Activated T-helper 1 cell treated with anti-CD3 and anti-CD28 coated beads, Interleukin-2, amount 50 U/mL, for 16 hours (primary cell): ENCODE data around the gene NFIX.

Experiments
- DNase-seq, 2 donors: peaks; one replicate each; pipeline ENCODE4 v3.0.0-alpha.2; 2020; ENCODE audit warnings: low read depth in 1 of 2, low spot score in 1 of 2

NFIX gene

GRCh38 chr19:13121551-13122274, 126.4 kb downstream of the NFIX start:
- DNase-seq: no peak

- DNase-seq: no peak
Observed at GRCh38 chr19:13122275-13122878, 127.1 kb downstream of the NFIX start.

GRCh38 chr19:13122980-13123957, 128.0 kb downstream of the NFIX start:
- DNase-seq: no peak

GRCh38 chr19:13127051-13127450, 131.8 kb downstream of the NFIX start:
- no peak for DNase-seq

DNA sequence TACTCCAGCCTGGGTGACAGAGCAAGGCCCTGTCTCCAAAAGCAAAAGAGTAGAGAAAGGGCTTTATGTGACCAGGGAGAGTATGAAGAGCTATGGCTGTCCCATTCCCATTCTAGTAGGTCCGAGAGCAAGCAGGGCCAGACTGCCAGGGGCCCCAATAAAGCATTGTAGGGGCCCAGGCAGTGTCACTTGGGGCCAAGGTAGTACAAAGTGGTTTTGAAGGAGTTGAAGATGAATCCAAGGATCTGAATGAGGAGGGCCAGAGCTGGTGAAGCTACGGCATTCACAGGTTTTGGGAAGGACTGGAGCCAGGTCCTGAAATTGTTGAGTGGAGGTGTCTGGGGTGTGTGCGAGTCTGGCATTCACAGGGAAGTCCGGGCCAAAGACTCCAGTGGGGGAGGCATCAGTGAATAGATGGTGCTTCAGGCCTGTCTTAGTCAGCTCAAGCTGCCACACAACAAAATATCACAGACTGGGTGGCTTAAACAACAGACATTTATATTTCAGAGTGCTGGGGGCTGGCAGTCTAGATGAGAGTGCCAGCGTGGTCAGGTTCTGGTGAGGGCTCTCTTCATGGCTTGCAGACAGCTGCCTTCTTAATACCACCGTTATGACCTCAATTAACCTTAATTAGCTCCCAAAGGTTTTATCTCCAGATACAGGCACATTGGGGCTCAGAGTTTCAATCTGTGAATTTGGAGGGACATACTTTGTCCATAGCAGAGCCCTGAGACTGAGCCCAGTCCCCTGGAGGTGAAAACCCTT, 132.7 kb downstream of the NFIX start:
- DNase-seq: no peak

DNA sequence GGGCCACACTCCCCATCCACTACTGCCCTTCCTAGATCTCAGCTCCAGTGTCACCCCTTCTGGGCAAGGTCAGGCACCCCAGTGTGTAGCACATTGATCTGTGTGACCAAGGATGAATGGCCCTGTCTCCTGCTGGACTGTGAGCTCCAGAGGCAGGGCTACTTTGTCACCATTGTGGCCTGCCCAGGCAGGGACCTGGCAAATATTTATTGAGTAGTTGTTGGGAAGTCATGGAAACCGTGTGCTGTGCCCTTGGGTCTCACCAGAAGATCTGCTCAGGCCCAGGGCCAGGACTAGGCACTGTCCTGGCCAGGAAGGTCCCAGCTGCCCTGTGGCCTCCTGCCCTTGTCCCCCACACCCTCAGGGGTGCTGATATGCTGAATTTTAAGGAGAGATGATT, 133.3 kb downstream of the NFIX start:
- no peak for DNase-seq

DNA sequence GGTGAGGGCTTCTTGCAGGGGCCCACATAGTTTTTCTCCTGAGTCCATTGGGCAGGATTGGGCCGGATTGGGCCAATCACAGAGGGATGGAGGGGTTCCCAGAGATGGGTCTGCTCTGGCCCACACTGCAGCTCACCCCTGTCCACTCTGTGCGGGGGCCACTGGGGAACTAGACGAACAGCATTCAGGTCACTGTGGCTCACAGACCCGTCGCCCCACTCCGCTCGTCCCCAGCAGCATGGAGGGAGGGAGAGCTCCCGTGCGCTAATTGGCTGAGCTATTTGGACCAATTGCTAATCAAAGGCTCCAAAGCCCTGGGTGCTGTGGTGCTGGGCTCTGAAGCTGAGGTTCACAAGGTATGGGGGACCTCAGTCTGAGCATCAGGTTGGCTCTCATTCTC, 134.1 kb downstream of the NFIX start:
- DNase-seq: no peak

GRCh38 chr19:13130886-13131490, 135.7 kb downstream of the NFIX start:
- DNase-seq: no peak

DNA sequence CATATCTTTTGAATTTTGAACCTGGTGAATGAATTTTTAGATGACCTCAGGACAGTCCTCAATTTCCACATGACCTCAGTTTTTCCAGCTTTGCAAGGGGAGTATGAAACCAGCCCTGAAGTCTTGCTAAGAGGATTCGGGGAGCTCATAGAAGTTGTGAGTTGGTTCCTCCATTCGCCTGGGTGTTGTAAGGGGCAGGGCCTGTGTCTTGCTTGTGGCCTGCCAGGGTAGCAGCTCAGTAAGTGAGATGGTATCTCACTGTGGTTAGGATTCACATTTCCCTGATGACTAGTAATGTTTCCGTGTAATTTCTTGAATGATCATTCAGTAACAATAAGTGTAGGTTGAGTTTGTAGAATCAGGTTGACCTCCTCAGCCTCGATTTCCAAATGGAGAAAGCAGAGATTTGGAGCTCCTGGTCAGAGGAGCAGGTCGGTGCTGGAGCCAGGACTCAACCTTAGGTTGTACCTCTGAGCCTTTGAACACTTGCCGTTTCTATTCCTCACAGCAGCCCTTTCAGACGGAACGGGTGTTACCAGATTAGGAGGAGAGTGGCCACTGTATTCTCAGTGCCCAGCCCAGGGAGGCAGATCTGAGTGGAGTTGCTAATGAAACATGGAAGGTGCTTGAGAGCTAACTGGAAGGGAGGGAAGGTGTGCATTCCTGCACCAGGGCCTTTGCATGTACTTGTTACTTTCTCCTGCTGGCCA, 137.4 kb downstream of the NFIX start:
- DNase-seq: peak in 1 of 2 donors; percentile 27

GRCh38 chr19:13133241-13133870, 138.1 kb downstream of the NFIX start:
- no peak for DNase-seq

- DNase-seq: no peak
Observed at GRCh38 chr19:13134626-13135025, 139.4 kb downstream of the NFIX start.

GRCh38 chr19:13135068-13136062, 140.1 kb downstream of the NFIX start:
- no peak for DNase-seq

DNA sequence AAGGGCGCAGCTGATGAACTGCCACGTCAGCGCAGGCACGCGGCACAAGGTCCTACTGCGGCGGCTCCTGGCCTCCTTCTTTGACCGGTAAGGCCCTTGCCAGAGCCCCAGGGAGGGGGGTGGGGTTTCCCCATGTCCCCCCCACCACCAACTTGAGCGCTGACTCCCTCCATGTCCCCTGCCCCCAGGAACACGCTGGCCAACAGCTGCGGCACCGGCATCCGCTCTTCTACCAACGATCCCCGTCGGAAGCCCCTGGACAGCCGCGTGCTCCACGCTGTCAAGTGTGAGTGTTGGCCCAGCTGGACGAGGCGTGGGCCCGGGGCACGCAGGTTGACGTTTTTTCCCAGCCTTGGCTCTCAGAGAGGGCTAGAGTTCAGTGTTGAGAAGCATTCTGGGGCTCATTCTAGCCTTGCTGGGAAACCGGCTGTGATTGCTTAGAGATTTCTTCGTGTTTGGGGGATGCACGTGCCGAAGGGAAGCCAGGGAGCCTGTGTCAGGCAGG, 142.1 kb downstream of the NFIX start:
- DNase-seq: no peak

GRCh38 chr19:13138171-13138915, 143.1 kb downstream of the NFIX start:
- DNase-seq: no peak

DNA sequence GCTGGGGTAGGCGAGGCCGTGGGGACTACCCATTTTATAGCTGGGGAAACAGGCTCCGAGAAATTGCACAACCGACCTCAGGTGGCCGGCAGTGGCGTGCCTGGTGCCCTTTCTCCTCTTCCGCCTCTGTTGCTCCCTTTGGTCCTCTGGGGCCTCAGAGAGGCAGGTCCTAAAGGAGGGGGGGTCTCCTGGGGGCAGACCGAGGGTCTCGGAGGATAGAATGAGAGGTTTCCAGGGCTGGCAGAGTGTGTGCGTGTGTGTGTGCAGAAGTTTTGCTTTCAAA, 143.6 kb downstream of the NFIX start:
- DNase-seq: no peak

GRCh38 chr19:13139633-13140311, 144.5 kb downstream of the NFIX start:
- no peak for DNase-seq
